IPS-11a (cell line): ENCODE data around the gene DTHD1.

Experiments used
- H3K4me3 ChIP-seq: one replicate; pipeline ENCODE4 v1.5.1; 2013; ENCODE audit warnings: low read depth, low read length, control low read depth

The DTHD1 gene

DNA sequence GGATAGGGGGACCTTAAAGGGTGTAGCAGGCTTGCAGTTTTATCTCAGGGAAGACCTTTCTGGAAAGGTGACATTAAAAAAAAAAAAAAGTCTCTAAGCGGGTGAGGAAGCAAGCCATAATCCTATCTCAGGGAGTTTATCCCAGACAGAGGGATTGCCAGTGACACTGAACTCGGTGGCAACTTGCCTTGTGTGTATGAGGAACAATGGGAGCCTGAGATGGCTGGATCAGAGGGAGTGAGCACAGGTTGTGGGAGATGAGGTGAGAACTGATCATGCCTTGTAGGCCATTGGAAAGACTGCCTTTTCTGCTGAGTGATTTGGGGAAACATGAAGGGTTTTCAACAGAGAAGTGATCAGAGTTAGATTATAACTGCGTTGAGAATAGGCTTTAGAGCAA, 31.1 kb downstream of the DTHD1 start:
- H3K4me3 ChIP-seq, result no peak overlapping the region

DNA sequence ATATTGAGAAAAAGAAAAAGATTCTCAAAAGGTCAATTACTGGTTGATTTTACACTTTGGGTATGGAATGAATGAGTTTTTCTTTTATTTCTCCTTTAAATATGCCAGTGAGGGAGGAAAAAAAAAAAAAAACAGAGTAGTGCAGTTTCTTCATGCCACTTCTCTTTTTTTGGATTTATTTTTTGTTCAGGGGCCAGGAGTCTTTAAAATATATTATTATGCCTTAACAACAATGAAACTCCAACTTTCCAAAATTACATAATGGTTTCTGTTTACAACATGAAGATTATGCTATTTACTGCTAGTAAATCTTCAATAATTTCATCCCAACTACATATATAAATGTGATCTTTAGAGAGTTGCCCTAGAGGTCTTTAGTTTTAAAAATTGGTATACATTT, 31.9 kb downstream of the DTHD1 start:
- H3K4me3 ChIP-seq, result no peak overlapping the region

GRCh38 chr4:36313703-36314102, 32.3 kb downstream of the DTHD1 start:
- no peak overlapping the region for H3K4me3 ChIP-seq

DNA sequence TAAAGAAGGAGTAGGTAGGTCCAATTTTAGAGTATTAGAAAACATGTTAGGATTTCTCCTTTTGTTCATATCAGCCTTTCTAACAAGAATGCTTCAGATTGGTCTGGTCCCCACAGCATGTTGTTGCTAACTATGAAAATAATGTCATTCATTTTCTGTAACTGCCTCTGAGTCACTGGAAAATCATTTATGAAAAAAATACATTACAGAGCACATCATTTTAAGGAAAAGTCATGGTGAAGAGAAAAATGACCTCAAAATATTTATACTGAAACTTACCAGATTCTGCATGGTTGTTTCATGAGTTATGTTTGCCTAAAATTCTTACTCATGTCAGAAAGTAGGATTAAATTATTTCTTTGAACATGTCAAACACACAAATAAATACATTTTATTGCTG, 35.2 kb downstream of the DTHD1 start:
- no peak overlapping the region for H3K4me3 ChIP-seq

DNA sequence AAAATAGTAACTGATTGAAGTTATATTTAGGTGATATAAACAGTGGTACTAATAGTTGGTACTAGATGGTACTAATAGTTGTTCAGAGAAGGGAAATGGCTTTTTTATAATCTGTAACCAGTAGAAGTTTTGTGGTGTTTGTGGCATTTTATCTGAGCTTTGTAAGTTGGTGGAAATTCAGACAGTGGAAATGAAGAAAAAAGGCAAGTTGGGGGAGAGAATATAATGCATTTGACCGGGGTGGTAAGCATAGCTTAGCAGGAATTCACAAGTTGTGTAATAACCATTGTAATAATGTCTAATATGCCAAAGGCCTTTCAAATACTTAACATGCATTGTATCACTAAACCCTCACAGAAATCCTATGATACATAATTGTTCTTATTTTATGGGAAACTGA, 36.3 kb downstream of the DTHD1 start:
- no peak overlapping the region for H3K4me3 ChIP-seq

GRCh38 chr4:36320117-36320896, 38.9 kb downstream of the DTHD1 start:
- no peak overlapping the region for H3K4me3 ChIP-seq

DNA sequence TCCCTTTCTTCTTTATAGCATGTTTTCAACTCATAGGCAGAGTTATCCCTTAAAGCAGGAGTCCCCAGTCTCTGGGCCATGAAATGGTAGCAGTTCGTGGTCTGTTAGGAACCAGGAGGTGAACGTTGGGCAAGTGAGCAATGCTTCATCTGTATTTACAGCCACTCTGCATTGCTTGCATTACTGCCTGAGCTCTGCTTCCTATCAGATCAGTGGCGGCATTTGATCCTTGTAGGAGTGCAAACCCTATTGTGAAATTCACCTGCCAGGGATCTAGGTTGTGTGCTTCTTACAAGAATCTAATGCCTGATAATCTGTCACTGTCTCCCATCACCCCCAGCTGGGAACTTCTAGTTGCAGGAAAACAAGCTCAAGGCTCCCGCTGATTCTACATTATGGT, 39.8 kb downstream of the DTHD1 start:
- H3K4me3 ChIP-seq, result no peak overlapping the region

DNA sequence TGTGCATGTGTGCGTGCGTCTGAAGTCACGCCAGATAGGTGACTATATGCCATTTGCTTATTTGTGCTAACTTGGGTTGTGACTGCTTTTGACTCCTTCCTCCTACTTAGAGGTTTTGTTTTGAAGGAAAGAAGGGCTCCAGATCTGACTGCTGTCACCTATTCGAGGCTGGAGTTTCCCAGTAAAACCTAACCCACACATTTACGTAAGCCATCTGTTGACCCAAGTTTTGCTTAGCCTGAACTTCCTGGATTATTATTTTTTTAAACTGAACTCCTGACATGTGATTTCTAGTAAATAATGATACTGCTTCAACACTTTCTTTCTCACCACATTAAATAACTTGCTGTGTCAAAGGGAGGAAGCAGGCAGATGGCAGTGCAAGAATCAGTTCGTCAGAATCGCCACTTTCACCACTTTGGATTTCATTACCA, 41.5 kb downstream of the DTHD1 start:
- H3K4me3 ChIP-seq, result no peak overlapping the region

- H3K4me3 ChIP-seq, result no peak overlapping the region
Measured at GRCh38 chr4:36323816-36324419, 42.5 kb downstream of the DTHD1 start.

- H3K4me3 ChIP-seq, result no peak overlapping the region
Measured at GRCh38 chr4:36324808-36325207, 43.4 kb downstream of the DTHD1 start.

DNA sequence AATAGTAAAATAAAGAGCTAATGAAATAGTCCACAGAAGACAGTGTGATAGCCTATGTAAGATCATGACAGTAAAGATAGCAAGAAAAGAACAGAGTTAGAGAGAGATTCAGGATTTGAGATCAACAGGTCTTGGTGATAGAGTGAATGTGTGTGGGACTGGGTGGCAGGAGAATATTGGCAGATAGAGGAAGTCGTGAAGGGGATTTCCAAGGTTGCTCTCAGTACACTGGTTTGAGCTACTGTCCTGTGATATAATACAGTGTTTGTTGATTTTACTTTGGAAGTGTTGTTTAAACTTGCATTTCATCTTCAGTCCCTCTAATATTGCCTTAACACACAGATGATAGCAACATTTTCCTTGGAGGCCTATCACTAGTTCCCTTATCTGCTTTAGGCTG, 44.1 kb downstream of the DTHD1 start:
- H3K4me3 ChIP-seq, result no peak overlapping the region

GRCh38 chr4:36325926-36326325, 44.5 kb downstream of the DTHD1 start:
- H3K4me3 ChIP-seq, result no peak overlapping the region

DNA sequence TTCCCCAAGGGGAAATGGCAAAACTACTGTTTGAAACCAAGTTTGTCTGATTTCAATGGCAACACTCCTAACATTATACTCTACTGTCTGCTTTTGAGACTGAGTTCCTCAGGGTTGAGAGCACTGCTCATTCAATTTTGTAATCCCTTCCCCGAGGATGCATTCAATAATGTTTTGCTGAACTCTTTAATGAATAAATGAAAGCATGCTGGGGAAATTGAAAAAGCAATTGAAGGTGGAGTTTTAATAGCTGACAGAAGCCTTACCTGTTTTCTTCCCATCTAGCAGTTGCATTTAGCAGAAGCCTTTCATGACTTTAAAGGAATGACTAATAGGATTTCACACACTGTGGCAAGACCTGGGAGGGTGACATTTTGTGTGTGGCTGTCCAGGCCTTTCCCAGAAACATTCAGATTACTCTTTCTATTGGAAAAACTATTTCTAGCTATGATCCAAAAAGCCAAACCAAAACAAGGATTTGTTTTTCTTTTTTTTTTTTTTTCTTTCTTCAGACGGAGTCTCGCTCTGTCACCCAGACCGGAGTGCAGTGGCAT, 45.1 kb downstream of the DTHD1 start:
- H3K4me3 ChIP-seq, result no peak overlapping the region

DNA sequence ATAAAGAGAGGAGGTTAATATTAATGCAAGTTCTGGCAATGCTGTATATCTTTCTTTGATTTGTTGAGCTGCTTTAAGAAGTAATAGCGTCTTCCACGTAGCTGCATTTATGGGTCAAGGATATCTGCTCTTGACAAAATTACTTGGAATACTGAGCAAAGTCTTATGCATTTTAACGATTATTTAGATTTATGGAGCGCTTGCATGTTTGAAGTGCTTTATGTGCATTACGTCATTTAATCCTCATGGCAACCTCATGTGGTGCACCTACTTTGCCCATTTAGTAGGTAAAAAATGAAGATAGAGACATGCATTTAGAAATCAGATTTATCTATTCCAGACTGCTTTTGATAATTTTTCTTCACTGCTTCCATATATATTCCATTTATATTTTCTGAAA, 46.0 kb downstream of the DTHD1 start:
- H3K4me3 ChIP-seq, result no peak overlapping the region

DNA sequence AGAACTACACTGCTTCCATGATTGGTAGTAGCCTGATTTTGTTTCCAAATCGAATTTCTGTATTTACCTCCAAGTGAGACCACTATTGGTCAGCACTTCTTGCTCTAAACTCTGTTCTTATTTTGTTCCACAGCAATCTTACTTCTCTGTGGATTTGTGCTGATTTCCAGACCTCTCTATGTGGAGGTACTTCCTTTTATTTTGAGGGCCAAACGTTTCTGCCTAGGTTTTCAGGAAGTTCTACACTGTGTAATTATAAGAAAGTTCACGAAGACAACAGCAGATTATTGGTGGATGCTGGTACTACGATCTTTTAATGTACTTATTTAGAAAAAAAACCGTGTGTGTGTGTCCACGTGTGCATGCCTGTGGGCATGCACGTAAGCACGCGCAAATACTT, 46.7 kb downstream of the DTHD1 start:
- no peak overlapping the region for H3K4me3 ChIP-seq

GRCh38 chr4:36329228-36329627, 47.8 kb downstream of the DTHD1 start:
- no peak overlapping the region for H3K4me3 ChIP-seq

DNA sequence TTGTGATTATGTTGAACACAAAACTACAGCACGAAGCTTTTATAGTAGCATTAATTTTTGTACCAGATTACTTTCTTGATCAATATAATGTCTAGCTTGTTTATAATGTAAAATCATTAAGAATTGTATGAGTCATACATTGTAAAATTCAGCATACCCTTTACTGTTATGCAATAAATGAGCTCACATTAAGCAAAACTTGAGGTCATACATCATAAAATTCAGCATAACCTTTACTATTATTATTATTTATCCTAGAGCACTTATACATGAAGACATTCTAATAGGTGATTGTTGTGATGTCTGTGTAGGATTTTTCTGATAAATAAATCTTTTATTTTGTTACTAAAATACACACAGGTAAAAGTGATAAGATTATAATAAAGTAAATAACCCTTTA, 49.4 kb downstream of the DTHD1 start:
- no peak overlapping the region for H3K4me3 ChIP-seq

DNA sequence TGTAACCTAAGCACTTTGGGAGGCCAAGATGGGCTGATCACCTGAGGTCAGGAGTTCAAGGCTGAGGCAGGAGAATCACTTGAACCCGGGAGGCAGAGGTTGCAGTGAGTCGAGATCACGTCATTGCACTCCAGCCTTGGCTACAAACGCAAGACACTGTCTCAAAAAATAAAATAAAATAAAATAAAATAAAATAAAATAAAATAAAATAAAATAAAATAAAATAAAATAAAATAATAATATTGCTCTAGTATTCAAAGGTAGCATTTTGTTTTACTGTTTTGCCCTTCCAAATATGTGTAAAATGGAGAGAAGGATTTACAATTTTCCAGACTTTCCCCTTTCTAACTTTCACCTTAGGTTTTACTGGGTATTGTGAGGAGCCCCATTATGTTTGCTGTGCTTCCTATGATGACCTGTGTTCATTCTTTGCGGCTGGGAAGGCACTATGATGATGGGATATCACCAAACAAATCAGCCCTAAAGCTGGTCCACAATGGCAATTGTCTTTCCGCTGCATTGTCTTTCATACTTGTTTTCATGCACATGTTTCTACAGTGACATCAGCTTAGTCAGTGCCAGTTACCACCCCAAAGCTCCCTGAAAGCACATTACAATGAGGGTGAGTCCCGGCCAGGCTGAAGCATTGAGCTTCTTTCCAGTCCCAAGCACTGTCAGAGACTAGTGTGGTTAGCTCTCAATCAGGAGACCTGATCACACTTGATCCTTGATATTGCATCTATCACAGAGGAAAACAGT, 50.8 kb downstream of the DTHD1 start:
- no peak overlapping the region for H3K4me3 ChIP-seq

DNA sequence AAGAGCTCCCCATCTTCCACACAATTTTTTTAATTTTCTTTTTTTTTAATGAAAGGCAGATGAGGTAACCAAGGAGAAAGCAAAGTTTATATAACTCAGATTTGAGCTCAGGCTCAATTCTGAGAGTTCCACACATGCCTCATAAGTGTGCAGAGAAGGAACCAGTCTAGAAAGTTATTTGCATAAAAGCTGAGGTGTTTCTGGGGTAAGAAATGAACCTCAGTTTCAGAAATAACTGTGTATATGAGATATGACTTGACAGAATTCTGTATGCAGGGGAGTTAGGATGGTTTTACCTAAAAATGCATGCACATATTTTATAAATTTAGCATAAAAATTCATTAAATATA, 51.3 kb downstream of the DTHD1 start:
- H3K4me3 ChIP-seq, result no peak overlapping the region

GRCh38 chr4:36333303-36333877, 52.0 kb downstream of the DTHD1 start:
- H3K4me3 ChIP-seq, result no peak overlapping the region

DNA sequence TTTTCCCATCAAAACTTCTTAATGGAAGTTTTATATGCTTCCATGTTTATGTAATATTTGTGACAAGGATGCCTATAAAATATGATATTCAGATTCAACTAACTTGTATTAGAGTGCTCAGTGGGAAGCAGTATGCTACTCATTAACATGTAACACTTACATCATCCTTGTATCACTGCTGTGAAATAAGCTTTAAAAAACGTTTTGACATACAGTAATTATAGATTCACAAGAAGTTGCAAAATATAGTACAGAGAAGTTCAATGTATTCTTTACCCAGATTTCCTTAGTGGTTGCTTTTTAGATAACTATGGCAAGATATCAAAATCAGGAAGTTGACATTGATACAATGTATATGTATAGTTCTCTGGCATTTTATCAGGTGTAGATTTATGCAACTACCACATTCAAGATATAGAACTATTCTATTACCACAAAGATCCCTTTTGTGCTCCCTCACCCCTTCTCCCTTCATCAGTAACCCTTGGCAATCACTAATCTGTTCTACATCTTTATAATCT, 56.3 kb downstream of the DTHD1 start:
- no peak overlapping the region for H3K4me3 ChIP-seq
